Loucy (cell line): ENCODE data around the gene CEP55.

Experiments
- H2AFZ ChIP-seq: fragments of 200-600 bp; sonication (generic); 2 replicates; pipeline ENCODE4 v1.6.0; 2016; ENCODE audit warnings: antibody characterized with exemption, mild to moderate bottlenecking, low read length, moderate library complexity
- H3F3A ChIP-seq: fragments of 200-600 bp; 2 replicates; pipeline ENCODE4 v1.6.0; 2016; ENCODE audit warnings: antibody characterized with exemption, low read depth, mild to moderate bottlenecking
- H3K27me3 ChIP-seq: fragments of 200-600 bp; sonication (generic); 2 replicates; pipeline ENCODE4 v1.6.1; 2014; ENCODE audit warnings: low read length, mild to moderate bottlenecking; ENCODE audit not compliant: insufficient read depth, poor library complexity, severe bottlenecking
- H3K36me3 ChIP-seq: fragments of 200-600 bp; sonication (generic); 2 replicates; pipeline ENCODE4 v1.6.1; 2016; ENCODE audit warnings: low read length; ENCODE audit not compliant: insufficient read depth
- H3K4me1 ChIP-seq: fragments of 200-600 bp; sonication (generic); 2 replicates; pipeline ENCODE4 v1.5.1; 2014; ENCODE audit warnings: low read length, mild to moderate bottlenecking; ENCODE audit not compliant: insufficient read depth, poor library complexity, severe bottlenecking
- H3K4me2 ChIP-seq: fragments of 200-600 bp; sonication (generic); 2 replicates; pipeline ENCODE4 v1.6.0; 2014; ENCODE audit warnings: antibody characterized with exemption, low read length, low read depth, mild to moderate bottlenecking; ENCODE audit not compliant: poor library complexity, severe bottlenecking
- H3K4me3 ChIP-seq: fragments of 200-600 bp; sonication (generic); 2 replicates; pipeline ENCODE4 v1.5.1; 2014; ENCODE audit warnings: low read length, mild to moderate bottlenecking, mixed read lengths; ENCODE audit not compliant: poor library complexity, severe bottlenecking
- H3K79me2 ChIP-seq: fragments of 200-600 bp; sonication (generic); 2 replicates; pipeline ENCODE4 v1.6.1; 2014; ENCODE audit warnings: low read length; ENCODE audit not compliant: insufficient read depth
- H3K9ac ChIP-seq: fragments of 200-600 bp; sonication (generic); 2 replicates; pipeline ENCODE4 v1.6.0; 2014; ENCODE audit warnings: mild to moderate bottlenecking, low read depth, low read length, moderate library complexity; ENCODE audit not compliant: poor library complexity, severe bottlenecking
- H3K9me2 ChIP-seq: fragments of 200-600 bp; sonication (generic); replicated peaks from 2 replicates; pipeline ENCODE4 v1.6.1; 2016; ENCODE audit warnings: low read depth, low read length, mixed read lengths
- H3K9me3 ChIP-seq: fragments of 200-600 bp; sonication (generic); 2 replicates; pipeline ENCODE4 v1.6.1; 2014; ENCODE audit warnings: mild to moderate bottlenecking, antibody characterized with exemption, low read length, low read depth; ENCODE audit not compliant: insufficient read depth
- H4K20me1 ChIP-seq: fragments of 200-600 bp; sonication (generic); 2 replicates; pipeline ENCODE4 v1.6.0; 2014; ENCODE audit warnings: antibody characterized with exemption, low read length, mild to moderate bottlenecking; ENCODE audit not compliant: insufficient read depth, poor library complexity, severe bottlenecking
- EZH2phosphoT487 ChIP-seq: fragments of 200-600 bp; IDR thresholded peaks from 2 replicates; pipeline ENCODE4 v1.6.1; 2018; ENCODE audit warnings: antibody characterized with exemption, mild to moderate bottlenecking, moderate library complexity, borderline replicate concordance
- TF ChIP-seq, protein P1 (sequence below): fragments of 200-600 bp; sonication (generic); conservative IDR thresholded peaks from 2 replicates; pipeline ENCODE4 v1.5.1; 2014; ENCODE audit warnings: mild to moderate bottlenecking, antibody characterized with exemption, low read length

Gene CEP55

DNA sequence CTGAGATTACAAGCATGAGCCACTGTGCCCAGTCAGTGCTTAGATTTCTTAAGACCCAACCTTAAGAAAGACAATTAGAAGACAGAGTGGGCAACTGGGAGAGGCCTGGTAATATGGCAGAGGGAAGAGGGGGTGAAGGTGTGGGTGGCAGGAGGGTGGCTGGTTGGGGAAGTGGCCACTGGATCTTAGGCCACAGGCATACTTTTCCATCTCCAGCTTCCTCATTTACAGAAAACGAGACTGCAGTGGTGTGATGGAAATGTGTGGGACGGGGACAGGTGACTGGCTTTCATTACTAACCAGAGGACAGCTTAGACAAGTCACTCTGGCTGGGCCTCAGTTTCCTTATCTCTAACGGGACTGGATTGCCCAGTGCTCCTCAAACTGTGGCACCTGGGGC, 69.0 kb downstream of the CEP55 start:
- no peaks in the 10 kb centered on the region for H3K4me1 ChIP-seq
- no peak overlapping the region for H2AFZ ChIP-seq
- H3K36me3 ChIP-seq: no peaks in the 10 kb centered on the region
- H3K9ac ChIP-seq: no peak overlapping the region
- no peaks in the 10 kb centered on the region for H4K20me1 ChIP-seq
- no peak for TF ChIP-seq EZH2phosphoT487
- TF ChIP-seq, protein P1, sequence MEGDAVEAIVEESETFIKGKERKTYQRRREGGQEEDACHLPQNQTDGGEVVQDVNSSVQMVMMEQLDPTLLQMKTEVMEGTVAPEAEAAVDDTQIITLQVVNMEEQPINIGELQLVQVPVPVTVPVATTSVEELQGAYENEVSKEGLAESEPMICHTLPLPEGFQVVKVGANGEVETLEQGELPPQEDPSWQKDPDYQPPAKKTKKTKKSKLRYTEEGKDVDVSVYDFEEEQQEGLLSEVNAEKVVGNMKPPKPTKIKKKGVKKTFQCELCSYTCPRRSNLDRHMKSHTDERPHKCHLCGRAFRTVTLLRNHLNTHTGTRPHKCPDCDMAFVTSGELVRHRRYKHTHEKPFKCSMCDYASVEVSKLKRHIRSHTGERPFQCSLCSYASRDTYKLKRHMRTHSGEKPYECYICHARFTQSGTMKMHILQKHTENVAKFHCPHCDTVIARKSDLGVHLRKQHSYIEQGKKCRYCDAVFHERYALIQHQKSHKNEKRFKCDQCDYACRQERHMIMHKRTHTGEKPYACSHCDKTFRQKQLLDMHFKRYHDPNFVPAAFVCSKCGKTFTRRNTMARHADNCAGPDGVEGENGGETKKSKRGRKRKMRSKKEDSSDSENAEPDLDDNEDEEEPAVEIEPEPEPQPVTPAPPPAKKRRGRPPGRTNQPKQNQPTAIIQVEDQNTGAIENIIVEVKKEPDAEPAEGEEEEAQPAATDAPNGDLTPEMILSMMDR: no peak
- no peaks in the 10 kb centered on the region for H3K27me3 ChIP-seq
- no peaks in the 10 kb centered on the region for H3K9me2 ChIP-seq
- H3K9me3 ChIP-seq: no peaks in the 10 kb centered on the region
- H3K79me2 ChIP-seq: no peaks in the 10 kb centered on the region
- H3K4me2 ChIP-seq: no peak overlapping the region
- no peaks in the 10 kb centered on the region for H3F3A ChIP-seq
- no peak overlapping the region for H3K4me3 ChIP-seq

DNA sequence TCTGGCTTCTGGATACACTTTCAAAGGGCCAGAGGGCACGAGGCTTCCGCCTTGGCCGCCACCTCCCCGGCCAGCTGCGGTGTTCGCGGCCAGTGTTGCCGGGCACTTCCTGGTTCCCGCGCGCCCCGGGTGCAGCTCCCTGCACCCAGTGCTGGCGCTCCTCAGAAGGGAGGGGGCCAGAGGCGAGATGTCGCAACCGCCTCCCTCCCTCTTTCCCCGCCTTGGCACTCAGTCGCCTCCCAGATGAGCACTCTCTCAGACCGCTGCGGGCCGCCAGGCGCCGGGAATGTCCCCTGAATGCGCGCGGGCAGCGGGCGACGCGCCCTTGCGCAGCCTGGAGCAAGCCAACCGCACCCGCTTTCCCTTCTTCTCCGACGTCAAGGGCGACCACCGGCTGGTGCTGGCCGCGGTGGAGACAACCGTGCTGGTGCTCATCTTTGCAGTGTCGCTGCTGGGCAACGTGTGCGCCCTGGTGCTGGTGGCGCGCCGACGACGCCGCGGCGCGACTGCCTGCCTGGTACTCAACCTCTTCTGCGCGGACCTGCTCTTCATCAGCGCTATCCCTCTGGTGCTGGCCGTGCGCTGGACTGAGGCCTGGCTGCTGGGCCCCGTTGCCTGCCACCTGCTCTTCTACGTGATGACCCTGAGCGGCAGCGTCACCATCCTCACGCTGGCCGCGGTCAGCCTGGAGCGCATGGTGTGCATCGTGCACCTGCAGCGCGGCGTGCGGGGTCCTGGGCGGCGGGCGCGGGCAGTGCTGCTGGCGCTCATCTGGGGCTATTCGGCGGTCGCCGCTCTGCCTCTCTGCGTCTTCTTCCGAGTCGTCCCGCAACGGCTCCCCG, 70.2 kb downstream of the CEP55 start, which contains the start of gene FFAR4:
TSS of gene FFAR4 (plus strand) at position 231 of the 842 bp plus-strand sequence. CDS start at position 287, 56 bp downstream.
- H3F3A ChIP-seq: no peaks in the 10 kb centered on the region
- no peak within 1 kb of the TSS for H3K4me2 ChIP-seq
- H3K4me3 ChIP-seq: no peak within 1 kb of the TSS
- H3K36me3 ChIP-seq: no peaks in the 10 kb centered on the region
- TF ChIP-seq, protein P1: no peak
- no peak for TF ChIP-seq EZH2phosphoT487
- no peaks in the 10 kb centered on the region for H3K9me3 ChIP-seq
- no peak within 1 kb of the TSS for H2AFZ ChIP-seq
- no peaks in the 10 kb centered on the region for H4K20me1 ChIP-seq
- no peaks in the 10 kb centered on the region for H3K4me1 ChIP-seq
- H3K27me3 ChIP-seq: no peaks in the 10 kb centered on the region
- H3K9me2 ChIP-seq: no peaks in the 10 kb centered on the region
- H3K79me2 ChIP-seq: no peaks in the 10 kb centered on the region
- no peak within 1 kb of the TSS for H3K9ac ChIP-seq

DNA sequence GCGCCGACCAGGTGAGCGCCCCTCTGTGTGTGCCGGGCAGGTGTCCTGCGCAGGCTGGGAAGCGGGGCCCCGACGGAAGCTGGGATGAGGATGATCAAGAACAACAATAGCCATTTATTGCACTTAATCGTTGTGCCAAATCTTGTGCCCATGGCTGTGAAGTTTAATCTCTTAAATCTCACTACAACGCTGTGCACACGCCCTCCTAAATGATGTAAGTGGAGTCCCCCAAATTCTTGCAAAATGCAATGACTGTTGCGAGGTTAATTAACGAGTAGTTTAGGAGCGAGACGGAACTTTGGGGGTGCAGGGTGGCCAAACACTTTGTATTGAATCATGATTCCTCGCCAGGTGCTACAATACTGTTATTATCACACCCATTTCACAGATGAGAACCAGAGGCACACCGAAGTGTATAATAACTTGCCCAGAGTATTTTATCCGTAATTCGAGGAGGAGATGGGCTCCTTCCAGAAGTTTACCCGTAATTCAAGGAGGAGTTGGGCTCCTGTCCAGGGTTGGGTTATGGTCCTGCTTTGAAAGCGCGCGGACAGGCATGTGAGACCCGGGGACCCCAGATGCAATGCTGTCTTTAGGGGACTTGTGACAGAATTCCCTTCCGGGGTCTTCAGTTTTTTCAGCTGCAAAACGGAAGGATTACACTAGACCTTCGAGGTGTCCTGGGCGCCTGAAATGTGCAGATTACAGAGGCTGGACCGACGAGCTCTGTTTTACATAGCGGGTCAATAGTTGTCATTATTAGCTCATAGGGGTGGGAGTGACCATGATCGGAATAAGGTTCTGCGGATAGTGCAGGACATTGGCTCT, 71.1 kb downstream of the CEP55 start:
- Histone ChIP-seq H3F3A (no peaks in the 10 kb centered on the region), H3K79me2 (no peaks in the 10 kb centered on the region), H3K4me1 (no peaks in the 10 kb centered on the region), H3K9me3 (no peaks in the 10 kb centered on the region), H3K9ac (no peak overlapping the region), H3K27me3 (no peaks in the 10 kb centered on the region), H4K20me1 (no peaks in the 10 kb centered on the region), H3K9me2 (no peaks in the 10 kb centered on the region), H2AFZ (no peak overlapping the region), H3K4me2 (no peak overlapping the region), H3K4me3 (no peak overlapping the region), H3K36me3 (no peaks in the 10 kb centered on the region)
- TF ChIP-seq, protein P1: no peak
- TF ChIP-seq EZH2phosphoT487: no peak
